AG09309 (cell line): ENCODE measurements around the gene SLX4IP.

ENCODE experiments used
- DNase-seq: peaks from one replicate; pipeline ENCODE4 v3.0.0-alpha.2; 2010; ENCODE audit warnings: low read depth
- H3K4me3 ChIP-seq: 2 replicates; pipeline ENCODE4 v1.5.1; 2011; ENCODE audit warnings: mild to moderate bottlenecking, low read depth, low read length, moderate library complexity; ENCODE audit not compliant: control insufficient read depth
- CTCF ChIP-seq: IDR thresholded peaks from 2 replicates; pipeline ENCODE4 v1.5.1; 2011; ENCODE audit warnings: mild to moderate bottlenecking, low read depth, low read length, inconsistent platforms; ENCODE audit not compliant: insufficient read depth, control insufficient read depth; ENCODE audit errors: missing control alignments

SLX4IP gene

GRCh38 chr20:10497283-10497682 is 62.2 kb downstream of the SLX4IP start:
- no peak for TF ChIP-seq CTCF
- no peak for DNase-seq
- H3K4me3 ChIP-seq: no peak overlapping the region

DNA sequence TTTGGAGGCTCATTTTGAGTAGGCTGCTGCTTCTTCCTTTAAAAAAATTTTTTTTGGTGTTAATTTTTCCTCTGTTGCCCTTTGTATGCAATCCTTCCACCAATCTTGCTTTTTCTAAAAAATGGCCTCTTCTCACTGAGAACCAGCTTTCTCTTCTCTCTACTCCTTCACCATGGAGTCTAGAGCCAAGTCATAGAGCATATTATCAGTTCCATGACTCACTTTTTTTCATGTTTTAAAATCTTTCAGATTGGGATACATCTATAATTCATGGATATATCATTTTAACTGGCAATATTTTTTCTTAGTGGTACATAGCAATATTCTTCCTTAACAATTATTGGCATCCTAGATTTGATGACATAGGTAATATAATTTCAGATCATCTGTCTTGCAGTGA is 62.7 kb downstream of the SLX4IP start:
- no peak for TF ChIP-seq CTCF
- no peak overlapping the region for H3K4me3 ChIP-seq
- DNase-seq: no peak

DNA sequence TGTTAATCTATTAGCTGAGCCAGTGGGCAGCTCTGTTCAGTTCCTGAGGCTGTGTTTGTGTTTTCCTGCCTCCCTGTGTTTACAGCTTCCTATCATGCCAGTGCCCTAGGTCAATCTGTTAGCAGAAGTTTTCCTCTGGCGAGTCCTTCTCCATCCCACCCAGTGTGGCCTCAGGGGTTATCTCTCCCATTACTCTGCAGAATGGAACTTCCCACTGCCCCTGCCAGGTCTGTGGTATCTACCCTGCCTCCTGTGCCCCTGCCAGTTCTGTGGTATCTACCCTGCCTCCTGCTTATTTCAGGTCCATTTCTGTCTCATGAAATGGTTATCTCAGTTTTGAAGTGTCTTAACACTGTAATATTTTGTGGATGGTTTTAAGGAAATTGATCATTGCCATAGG is 63.1 kb downstream of the SLX4IP start:
- no peak for DNase-seq
- TF ChIP-seq CTCF: no peak
- no peak overlapping the region for H3K4me3 ChIP-seq

GRCh38 chr20:10501402-10501801 is 66.3 kb downstream of the SLX4IP start:
- no peak overlapping the region for H3K4me3 ChIP-seq
- DNase-seq: no peak
- no peak for TF ChIP-seq CTCF

- DNase-seq: no peak
- no peak overlapping the region for H3K4me3 ChIP-seq
- no peak for TF ChIP-seq CTCF
These were observed 67.0 kb downstream of the SLX4IP start for GRCh38 chr20:10502098-10502526.

GRCh38 chr20:10504608-10504993 is 69.5 kb downstream of the SLX4IP start:
- no peak for DNase-seq
- TF ChIP-seq CTCF: no peak
- no peak overlapping the region for H3K4me3 ChIP-seq
